HTR-8/SVneo (cell line): ENCODE measurements around the gene UBASH3B.
A peak's percentile ranks its signal among the peaks of the same experiment; 100 is the strongest.
"Not testable (repeated sequence)": the region's sequence is repeated elsewhere in the genome, so short reads cannot be mapped to it uniquely, and the experiment has no call there.

Experiments used
- DNase-seq: peaks from one replicate; pipeline ENCODE4 v3.0.0; 2011; ENCODE audit warnings: low spot score, mixed read lengths; ENCODE audit not compliant: insufficient read length
- FAIRE-seq: peaks from 2 replicates; lab custom pipeline; 2011; peaks lifted over from hg19 to GRCh38; lab: Jason Lieb, UNC

UBASH3B gene

GRCh38 chr11:122724520-122724919 is 69.0 kb downstream of the UBASH3B start:
- FAIRE-seq = no peak
- no peak for DNase-seq

- FAIRE-seq (no peak), DNase-seq (no peak)
These were observed 70.5 kb downstream of the UBASH3B start for GRCh38 chr11:122726028-122726427.

- DNase-seq (no peak), FAIRE-seq (no peak)
These were observed 71.8 kb downstream of the UBASH3B start for GRCh38 chr11:122727101-122727929.

GRCh38 chr11:122728561-122728960 is 73.0 kb downstream of the UBASH3B start:
- no peak for DNase-seq
- no peak for FAIRE-seq

- FAIRE-seq (no peak), DNase-seq (no peak)
These were observed 73.6 kb downstream of the UBASH3B start for GRCh38 chr11:122729139-122729538.

GRCh38 chr11:122730694-122731093 is 75.2 kb downstream of the UBASH3B start:
- not testable (repeated sequence) for DNase-seq, FAIRE-seq

- peak; percentile 73 for FAIRE-seq
- no peak for DNase-seq
These were observed 76.0 kb downstream of the UBASH3B start for GRCh38 chr11:122731500-122731913.

GRCh38 chr11:122732342-122733315 is 77.1 kb downstream of the UBASH3B start:
- no peak for FAIRE-seq
- DNase-seq = no peak

GRCh38 chr11:122733318-122733717 is 77.8 kb downstream of the UBASH3B start:
- FAIRE-seq = peak; percentile 60
- no peak for DNase-seq

GRCh38 chr11:122734848-122735496 is 79.5 kb downstream of the UBASH3B start:
- DNase-seq (no peak), FAIRE-seq (no peak)

GRCh38 chr11:122737951-122738693 is 82.6 kb downstream of the UBASH3B start:
- no peak for DNase-seq
- FAIRE-seq = peak; percentile 23

- peak; percentile 90 for FAIRE-seq
- no peak for DNase-seq
These were observed 86.2 kb downstream of the UBASH3B start for GRCh38 chr11:122741613-122742300.

GRCh38 chr11:122742301-122743018 is 86.9 kb downstream of the UBASH3B start:
- FAIRE-seq (no peak), DNase-seq (no peak)

GRCh38 chr11:122743097-122743741 is 87.7 kb downstream of the UBASH3B start:
- FAIRE-seq = no peak
- no peak for DNase-seq

- FAIRE-seq (no peak), DNase-seq (no peak)
These were observed 88.4 kb downstream of the UBASH3B start for GRCh38 chr11:122743949-122744348.

- FAIRE-seq (peak; percentile 99), DNase-seq (no peak)
These were observed 88.8 kb downstream of the UBASH3B start for GRCh38 chr11:122744357-122744756.

GRCh38 chr11:122745111-122745510 is 89.6 kb downstream of the UBASH3B start:
- no peak for DNase-seq
- no peak for FAIRE-seq

GRCh38 chr11:122746050-122746478 is 90.5 kb downstream of the UBASH3B start:
- DNase-seq (no peak), FAIRE-seq (no peak)
